GM12878 (cell line): ENCODE data around the gene DTNA.
A peak's percentile ranks its signal among the peaks of the same experiment; 100 is the strongest.

ENCODE experiments used
- CBX3 ChIP-seq: fragments of 200-600 bp; sonication (generic); IDR thresholded peaks from 2 replicates; pipeline ENCODE4 v1.6.1; 2016; ENCODE audit warnings: low read depth, borderline replicate concordance
- EGR1 ChIP-seq, 2 experiments: IDR thresholded peaks; 1 replicate in 1 of 2; 2 replicates in 1 of 2; pipeline ENCODE4 v1.6.1; 2011 to 2012; ENCODE audit warnings: low read depth in 2 of 2, low read length in 2 of 2, borderline replicate concordance in 1 of 2, mild to moderate bottlenecking in 1 of 2, moderate library complexity in 1 of 2
- EZH2 ChIP-seq: IDR thresholded peaks from 2 replicates; pipeline ENCODE4 v1.6.1; 2012; ENCODE audit warnings: low read depth, mild to moderate bottlenecking, control low read depth, inconsistent platforms, low read length, borderline replicate concordance; ENCODE audit not compliant: control insufficient read depth
- GABPA ChIP-seq: IDR thresholded peaks from 2 replicates; pipeline ENCODE4 v1.6.1; 2014; ENCODE audit warnings: antibody characterized with exemption, low read depth, mild to moderate bottlenecking, inconsistent platforms
- POLR2A ChIP-seq: IDR thresholded peaks from 2 replicates; pipeline ENCODE4 v1.6.1; 2011; ENCODE audit warnings: low read depth, mild to moderate bottlenecking, low read length
- POU2F2 ChIP-seq: IDR thresholded peaks from 3 replicates; pipeline ENCODE4 v1.6.1; 2011; ENCODE audit warnings: low read depth, mild to moderate bottlenecking, low read length, borderline replicate concordance
- SIN3A ChIP-seq: IDR thresholded peaks from 2 replicates; pipeline ENCODE4 v1.6.1; 2012; ENCODE audit warnings: low read depth, low read length, improper control_type of control experiment
- TAF1 ChIP-seq: IDR thresholded peaks from 2 replicates; pipeline ENCODE4 v1.6.1; 2011; ENCODE audit warnings: mild to moderate bottlenecking, low read depth, low read length, borderline replicate concordance
- YY1 ChIP-seq: IDR thresholded peaks from 2 replicates; pipeline ENCODE4 v1.6.1; 2011; ENCODE audit warnings: low read depth, mild to moderate bottlenecking, low read length
- ZNF24 ChIP-seq: fragments of 450-650 bp; IDR thresholded peaks from 2 replicates; pipeline ENCODE4 v1.6.1; 2017; ENCODE audit warnings: antibody characterized with exemption, mild to moderate bottlenecking
- TF ChIP-seq, protein P1 (sequence below), 3 experiments: IDR thresholded peaks in 2 of 3; conservative IDR thresholded peaks in 1 of 3; 2 replicates each; pipeline ENCODE4 v1.5.1; 2011; ENCODE audit warnings: low read depth in 3 of 3, low read length in 3 of 3, mild to moderate bottlenecking in 3 of 3, control low read depth in 2 of 3, moderate library complexity in 2 of 3, inconsistent platforms in 1 of 3, mixed read lengths in 1 of 3; ENCODE audit not compliant: control insufficient read depth in 2 of 3, insufficient read depth in 1 of 3; ENCODE audit errors: extremely low read depth in 1 of 3

DNA sequence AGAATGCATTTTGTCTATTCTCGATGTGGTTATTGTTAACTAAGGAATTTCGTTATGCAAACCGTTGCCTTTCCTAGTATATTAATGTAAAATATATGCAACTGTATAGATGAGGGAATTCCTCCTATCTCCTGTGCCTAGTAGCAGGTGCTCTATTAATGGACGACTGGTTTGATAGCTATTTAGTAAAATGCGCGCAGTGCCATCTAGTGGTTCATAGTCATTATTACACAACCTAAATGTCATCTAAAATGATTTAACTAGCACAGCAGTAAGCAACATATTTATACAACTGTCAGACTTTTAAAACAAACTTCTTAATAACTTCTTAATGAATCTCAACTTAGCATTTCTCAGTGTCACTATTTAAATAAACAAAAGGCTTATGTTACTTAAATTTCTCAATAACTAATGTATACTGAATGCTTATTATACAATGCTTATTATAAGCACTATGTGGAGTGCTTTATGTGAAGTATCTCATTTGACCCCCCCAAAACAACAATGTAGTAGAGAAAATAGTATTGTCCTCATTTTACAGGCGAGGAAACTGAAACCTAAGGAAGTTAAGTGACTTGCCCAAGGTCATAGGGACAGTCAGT lies 77.9 kb downstream of the DTNA start:
- no peak for TF ChIP-seq CBX3
- TF ChIP-seq EGR1 (IDR thresholded peaks at IDR 0.05; ENCODE audit: borderline replicate concordance in 1 of 2, low read depth in 2 of 2, low read length in 2 of 2), result no peak
- TF ChIP-seq EZH2, result no peak
- TF ChIP-seq ZNF24, result no peak
- TF ChIP-seq GABPA, result no peak
- TF ChIP-seq, protein P1, sequence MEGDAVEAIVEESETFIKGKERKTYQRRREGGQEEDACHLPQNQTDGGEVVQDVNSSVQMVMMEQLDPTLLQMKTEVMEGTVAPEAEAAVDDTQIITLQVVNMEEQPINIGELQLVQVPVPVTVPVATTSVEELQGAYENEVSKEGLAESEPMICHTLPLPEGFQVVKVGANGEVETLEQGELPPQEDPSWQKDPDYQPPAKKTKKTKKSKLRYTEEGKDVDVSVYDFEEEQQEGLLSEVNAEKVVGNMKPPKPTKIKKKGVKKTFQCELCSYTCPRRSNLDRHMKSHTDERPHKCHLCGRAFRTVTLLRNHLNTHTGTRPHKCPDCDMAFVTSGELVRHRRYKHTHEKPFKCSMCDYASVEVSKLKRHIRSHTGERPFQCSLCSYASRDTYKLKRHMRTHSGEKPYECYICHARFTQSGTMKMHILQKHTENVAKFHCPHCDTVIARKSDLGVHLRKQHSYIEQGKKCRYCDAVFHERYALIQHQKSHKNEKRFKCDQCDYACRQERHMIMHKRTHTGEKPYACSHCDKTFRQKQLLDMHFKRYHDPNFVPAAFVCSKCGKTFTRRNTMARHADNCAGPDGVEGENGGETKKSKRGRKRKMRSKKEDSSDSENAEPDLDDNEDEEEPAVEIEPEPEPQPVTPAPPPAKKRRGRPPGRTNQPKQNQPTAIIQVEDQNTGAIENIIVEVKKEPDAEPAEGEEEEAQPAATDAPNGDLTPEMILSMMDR (IDR thresholded peaks at IDR 0.05 in 2 of 3, conservative IDR thresholded peaks at IDR 0.05 in 1 of 3; ENCODE audit: control insufficient read depth in 2 of 3, extremely low read depth in 1 of 3, insufficient read depth in 1 of 3, low read depth in 3 of 3, low read length in 3 of 3), result peak; percentile 43 to 70 (median 58); a peak in 5 of 6 replicates
- no peak for TF ChIP-seq SIN3A
- 0 out of 2 replicates have a peak, but pooled peaks have one; percentile 44 for TF ChIP-seq YY1
- no peak for TF ChIP-seq POLR2A
- no peak for TF ChIP-seq TAF1
- no peak for TF ChIP-seq POU2F2
